IPS DF 6.9 (cell line): ENCODE results near the gene TTLL10.

ENCODE experiments used
- DNase-seq: peaks from one replicate; pipeline ENCODE4 v3.0.0-alpha.2; 2013; ENCODE audit warnings: low read depth, low spot score
- H3K27ac ChIP-seq: one replicate; pipeline ENCODE4 v1.5.1; 2013; ENCODE audit warnings: low read length, control low read depth
- H3K27me3 ChIP-seq: 2 replicates; pipeline ENCODE4 v1.6.1; 2013; ENCODE audit warnings: mild to moderate bottlenecking, low read length; ENCODE audit not compliant: control insufficient read depth, insufficient read depth
- H3K36me3 ChIP-seq: 2 replicates; pipeline ENCODE4 v1.6.1; 2013; ENCODE audit warnings: low read length; ENCODE audit not compliant: control insufficient read depth, insufficient read depth
- H3K4me1 ChIP-seq: 2 replicates; pipeline ENCODE4 v1.6.1; 2013; ENCODE audit warnings: low read length; ENCODE audit not compliant: control insufficient read depth, insufficient read depth
- H3K4me3 ChIP-seq: 2 replicates; pipeline ENCODE4 v1.5.1; 2013; ENCODE audit warnings: mild to moderate bottlenecking, low read length
- H3K9me3 ChIP-seq: 2 replicates; pipeline ENCODE4 v1.6.1; 2013; ENCODE audit warnings: low read length, inconsistent platforms; ENCODE audit not compliant: control insufficient read depth, insufficient read depth
- WGBS: extraction: QIAGEN DNeasy Blood & Tissue Kit; methylation state at CpG from one replicate; pipeline ENCODE4 v1.1.7; 2013; ENCODE audit warnings: mixed read lengths, missing lambda C conversion rate; ENCODE audit not compliant: insufficient read length, insufficient coverage; 5-methylcytosine and 5-hydroxymethylcytosine counted together

TTLL10 gene

GRCh38 chr1:1244192-1244811 lies 70.6 kb downstream of the TTLL10 start:
- DNase-seq = no peak
- no peaks in the 10 kb centered on the region for H3K9me3 ChIP-seq
- no peaks in the 10 kb centered on the region; the same call in 1 of the 2 replicates for H3K27me3 ChIP-seq
- WGBS = no CpG with 5 or more reads among the region's 30 CpGs
- peaks cover 8% of the 10 kb centered on the region for H3K4me1 ChIP-seq
- H3K36me3 ChIP-seq = no peaks in the 10 kb centered on the region
- H3K27ac ChIP-seq = no peak overlapping the region
- no peak overlapping the region for H3K4me3 ChIP-seq

- no peak overlapping the region for H3K4me3 ChIP-seq
- DNase-seq = no peak
- H3K27me3 ChIP-seq = no peaks in the 10 kb centered on the region; the same call in 1 of the 2 replicates
- H3K36me3 ChIP-seq = no peaks in the 10 kb centered on the region
- H3K4me1 ChIP-seq = peaks cover 8% of the 10 kb centered on the region
- no CpG with 5 or more reads among the region's 23 CpGs for WGBS
- H3K27ac ChIP-seq = no peak overlapping the region
- H3K9me3 ChIP-seq = no peaks in the 10 kb centered on the region
These were observed 71.6 kb downstream of the TTLL10 start for GRCh38 chr1:1245178-1245816.

DNA sequence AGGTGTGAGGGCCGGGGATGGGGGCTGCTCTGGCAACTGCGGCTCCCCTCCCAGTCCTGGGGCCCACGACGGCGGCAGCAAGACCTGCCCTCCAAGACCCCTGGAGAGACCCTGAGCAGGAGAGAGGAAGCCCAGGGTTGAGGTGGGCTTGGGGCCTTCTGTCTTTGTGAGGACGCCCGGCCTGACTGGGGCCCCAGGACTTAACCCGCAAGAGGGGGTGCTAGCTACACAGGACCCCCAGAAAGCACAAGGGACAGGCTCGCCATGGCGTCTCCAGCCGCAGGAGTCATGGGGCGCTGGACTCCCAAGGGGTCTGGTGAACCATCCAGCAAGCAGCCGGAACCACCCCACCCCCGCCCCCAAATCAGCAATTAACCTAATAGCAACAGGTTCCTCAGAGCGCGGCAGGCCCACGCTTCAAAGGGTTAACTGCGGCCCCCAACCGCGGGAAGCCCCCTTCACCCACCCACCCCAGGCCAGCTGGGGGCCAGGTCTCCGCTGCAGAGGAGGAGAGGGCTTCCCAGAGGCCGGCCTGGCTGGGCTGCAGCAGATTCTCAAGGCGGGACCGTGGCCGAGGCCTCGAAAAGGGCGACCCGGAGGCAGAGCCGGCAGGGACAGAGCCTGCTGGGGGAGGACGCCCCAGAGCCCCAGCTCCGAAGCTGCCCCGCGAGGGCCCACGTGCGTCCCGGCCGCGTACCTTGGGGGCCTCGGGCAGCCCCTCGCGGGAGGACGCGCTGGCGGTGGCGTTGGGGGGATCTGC lies 72.3 kb downstream of the TTLL10 start:
- H3K4me3 ChIP-seq = peak overlapping the region; percentile 29; the same call in 1 of the 2 replicates
- H3K4me1 ChIP-seq = peaks cover 8% of the 10 kb centered on the region
- no peak overlapping the region for H3K27ac ChIP-seq
- no peaks in the 10 kb centered on the region for H3K9me3 ChIP-seq
- no peaks in the 10 kb centered on the region; the same call in 1 of the 2 replicates for H3K27me3 ChIP-seq
- DNase-seq = no peak
- no CpG with 5 or more reads among the region's 45 CpGs for WGBS
- H3K36me3 ChIP-seq = no peaks in the 10 kb centered on the region

DNA sequence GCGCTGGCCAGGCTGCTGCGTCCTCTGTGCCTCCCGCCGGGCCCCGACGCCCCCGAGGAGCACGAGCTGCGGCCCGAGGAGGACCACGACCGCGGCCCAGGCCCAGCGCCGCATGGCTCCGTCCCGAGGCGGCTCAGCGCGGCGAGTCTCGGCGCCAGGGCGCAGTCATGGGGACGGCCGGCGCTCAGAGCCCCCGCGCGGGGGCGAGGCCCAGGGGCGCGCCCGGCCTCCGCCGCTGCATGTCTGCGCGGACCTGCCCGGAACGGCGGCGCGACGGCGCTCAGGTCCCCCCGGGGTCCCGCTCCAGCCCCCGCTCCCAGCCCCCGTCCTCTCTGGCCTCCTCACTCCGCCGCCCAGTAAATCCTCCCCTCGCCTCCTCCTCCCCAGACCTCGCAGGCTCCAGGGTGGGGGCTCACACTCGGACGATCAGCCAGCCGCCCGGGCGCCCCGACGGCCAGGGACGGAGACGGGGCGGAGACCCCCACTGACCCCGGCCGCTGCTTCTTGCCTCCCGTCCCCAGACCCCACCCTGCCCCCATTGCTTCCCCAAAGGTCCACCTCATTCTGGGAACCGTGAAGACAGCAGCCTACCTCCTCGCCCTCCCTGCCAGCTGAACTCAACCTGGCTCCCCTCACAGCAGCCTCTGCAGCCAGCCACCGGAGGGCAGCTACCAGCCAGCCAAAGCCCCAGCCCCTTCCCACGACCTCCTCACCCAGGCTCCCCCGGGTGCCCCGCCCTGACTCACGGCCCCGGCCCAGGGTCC lies 73.1 kb downstream of the TTLL10 start, which contains the start of gene C1QTNF12:
Gene C1QTNF12 (minus strand): TSS at position 146 of the 764 bp plus-strand sequence. CDS start 32 bp downstream, at position 114.
- Histone ChIP-seq H3K36me3 (no peaks in the 10 kb centered on the region), H3K9me3 (no peaks in the 10 kb centered on the region), H3K4me1 (peaks cover 8% of the 10 kb centered on the region), H3K4me3 (peak within 1 kb of the TSS; percentile 29), H3K27ac (no peak within 1 kb of the TSS), H3K27me3 (no peaks in the 10 kb centered on the region; the same call in 1 of the 2 replicates)
- WGBS = no CpG with 5 or more reads among the region's 74 CpGs
- no peak for DNase-seq

DNA sequence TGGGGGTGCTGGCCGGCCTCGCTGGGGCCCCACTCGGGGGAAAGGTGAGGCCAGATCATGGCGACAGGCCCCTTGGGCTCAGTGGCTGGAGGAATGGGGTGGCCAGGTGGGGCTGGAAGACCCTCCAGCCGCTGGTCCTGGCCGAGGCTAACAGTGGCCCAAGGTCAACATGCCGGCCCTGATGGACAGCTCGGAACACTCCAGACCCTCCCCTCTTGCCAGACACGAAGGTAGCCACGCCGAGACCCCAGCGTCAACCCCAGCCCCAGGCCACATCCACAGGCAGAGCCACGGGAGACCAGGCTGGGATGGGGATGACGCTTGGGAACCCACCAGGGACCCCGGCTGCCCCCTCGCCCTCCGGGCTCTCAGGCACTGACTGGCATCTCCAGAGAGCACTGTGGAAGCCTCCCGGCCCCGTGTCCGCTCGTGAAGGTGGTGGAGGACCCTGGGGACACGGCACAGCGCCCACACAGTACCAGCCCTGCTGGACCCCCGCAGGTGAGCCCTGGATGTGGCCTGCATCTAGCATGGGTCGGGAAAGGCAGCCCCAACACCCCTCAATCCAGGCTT lies 73.7 kb downstream of the TTLL10 start:
- Histone ChIP-seq H3K4me3 (no peak overlapping the region), H3K9me3 (no peaks in the 10 kb centered on the region), H3K27me3 (no peaks in the 10 kb centered on the region; the same call in 1 of the 2 replicates), H3K36me3 (peaks cover under 1% of the 10 kb centered on the region; the same call in 1 of the 2 replicates), H3K27ac (no peak overlapping the region), H3K4me1 (peaks cover 8% of the 10 kb centered on the region)
- no CpG with 5 or more reads among the region's 25 CpGs for WGBS
- no peak for DNase-seq
